Naive thymus-derived CD4-positive, alpha-beta T cell (primary cell): ENCODE results near the gene CDH16. TPM values are rescaled to one million over a fixed set of nuclear protein-coding genes. Genes with fewer than 3 reads are reported as not detected.

Experiments
- ATAC-seq: fragments of 150-1000 bp; cut with Tn5 transposase; 2 replicates; pipeline ENCODE4 v1.10.0; 2021; ENCODE audit warnings: mild to moderate bottlenecking, moderate library complexity
- CTCF ChIA-PET: fragments of 350-600 bp; sonication (Branson Sonifier 250); formaldehyde crosslinking; loops from one replicate; lab custom pipeline; 2021; ENCODE audit warnings: antibody characterized with exemption; lab: Charles Lee
- POLR2A ChIA-PET: fragments of 350-600 bp; sonication (Branson Sonifier 250); formaldehyde crosslinking; loops from one replicate; lab custom pipeline; 2021; ENCODE audit warnings: antibody characterized with exemption, inconsistent platforms; lab: Charles Lee
- DNase-seq, 9 donors: peaks; one replicate each; pipeline versions ENCODE4 v3.0.0 to v3.0.0-alpha.2; 2020 to 2022; ENCODE audit warnings: mixed read lengths in 1 of 9
- H3K27ac ChIP-seq: one replicate; pipeline ENCODE4 v1.7.0; 2013; ENCODE audit warnings: mild to moderate bottlenecking, low read depth, low read length, moderate library complexity
- H3K27me3 ChIP-seq, 2 donors: one replicate each; pipeline ENCODE4 v1.7.0; 2013; ENCODE audit warnings: low read length in 2 of 2, mild to moderate bottlenecking in 2 of 2, moderate library complexity in 2 of 2; ENCODE audit not compliant: control insufficient read depth in 2 of 2, insufficient read depth in 2 of 2
- H3K36me3 ChIP-seq, 3 experiments: 1 replicate in 2 of 3; 2 replicates in 1 of 3; pipeline ENCODE4 v1.7.0; 2013; ENCODE audit warnings: low read length in 3 of 3, mild to moderate bottlenecking in 3 of 3, moderate library complexity in 1 of 3; ENCODE audit not compliant: insufficient read depth in 3 of 3, control insufficient read depth in 2 of 3
- H3K4me1 ChIP-seq, 2 donors: one replicate each; pipeline ENCODE4 v1.7.0; 2013; ENCODE audit warnings: low read length in 2 of 2, mild to moderate bottlenecking in 2 of 2, moderate library complexity in 1 of 2; ENCODE audit not compliant: control insufficient read depth in 2 of 2, insufficient read depth in 2 of 2
- H3K4me3 ChIP-seq: 2 replicates; pipeline ENCODE4 v1.7.0; 2013; ENCODE audit warnings: mild to moderate bottlenecking, low read length
- H3K9me3 ChIP-seq, 3 experiments: 1 replicate in 2 of 3; 2 replicates in 1 of 3; pipeline ENCODE4 v1.7.0; 2013; ENCODE audit warnings: low read length in 3 of 3; ENCODE audit not compliant: control insufficient read depth in 2 of 3
- H3K27ac Mint-ChIP-seq, 9 donors: one replicate each; pipeline ENCODE4 v1.8.0; 2020 to 2022; ENCODE audit warnings: mixed read lengths in 9 of 9, mild to moderate bottlenecking in 8 of 9, moderate library complexity in 5 of 9, inconsistent platforms in 2 of 9
- H3K27me3 Mint-ChIP-seq, 5 donors: one replicate each; pipeline ENCODE4 v1.8.0; 2021 to 2022; ENCODE audit warnings: mixed read lengths in 5 of 5, mild to moderate bottlenecking in 1 of 5
- H3K36me3 Mint-ChIP-seq, 5 donors: one replicate each; pipeline ENCODE4 v1.8.0; 2020 to 2022; ENCODE audit warnings: mixed read lengths in 5 of 5, mild to moderate bottlenecking in 3 of 5, inconsistent platforms in 1 of 5
- H3K4me1 Mint-ChIP-seq, 7 donors: one replicate each; pipeline ENCODE4 v1.8.0; 2020 to 2022; ENCODE audit warnings: mixed read lengths in 7 of 7, mild to moderate bottlenecking in 3 of 7, inconsistent platforms in 1 of 7
- H3K4me3 Mint-ChIP-seq, 10 donors: one replicate each; pipeline ENCODE4 v1.8.0; 2020 to 2022; ENCODE audit warnings: mild to moderate bottlenecking in 10 of 10, mixed read lengths in 10 of 10, moderate library complexity in 6 of 10, inconsistent platforms in 2 of 10
- H3K9me3 Mint-ChIP-seq, 11 donors: one replicate each; pipeline ENCODE4 v1.8.0; 2020 to 2022; ENCODE audit warnings: mixed read lengths in 11 of 11, mild to moderate bottlenecking in 4 of 11, inconsistent platforms in 1 of 11, moderate library complexity in 1 of 11
- intact Hi-C, 2 donors: fragments of 100-400 bp; cut with micrococcal nuclease; formaldehyde crosslinking; loops; one replicate each; pipeline ENCODE4 v1.15.1; 2023
- polyA plus RNA-seq, 2 donors: library from polyadenylated mRNA; unstranded; fragments of 300-500 nt; fragmentation: Illumina TruSeq; gene quantifications; one replicate each; pipeline ENCODE4 v1.2.3, GENCODE V29; 2021
- total RNA-seq, 6 experiments: library from RNA in 5 of 6; stranded (reverse) in 5 of 6; gene quantifications; 1 replicate in 5 of 6; 2 replicates in 1 of 6; pipeline ENCODE4 v1.2.3 and lab custom pipeline; 2021 to 2026

Gene CDH16
- total and polyA plus RNA-seq, 7 experiments from 2014 or later: not detected

DNA sequence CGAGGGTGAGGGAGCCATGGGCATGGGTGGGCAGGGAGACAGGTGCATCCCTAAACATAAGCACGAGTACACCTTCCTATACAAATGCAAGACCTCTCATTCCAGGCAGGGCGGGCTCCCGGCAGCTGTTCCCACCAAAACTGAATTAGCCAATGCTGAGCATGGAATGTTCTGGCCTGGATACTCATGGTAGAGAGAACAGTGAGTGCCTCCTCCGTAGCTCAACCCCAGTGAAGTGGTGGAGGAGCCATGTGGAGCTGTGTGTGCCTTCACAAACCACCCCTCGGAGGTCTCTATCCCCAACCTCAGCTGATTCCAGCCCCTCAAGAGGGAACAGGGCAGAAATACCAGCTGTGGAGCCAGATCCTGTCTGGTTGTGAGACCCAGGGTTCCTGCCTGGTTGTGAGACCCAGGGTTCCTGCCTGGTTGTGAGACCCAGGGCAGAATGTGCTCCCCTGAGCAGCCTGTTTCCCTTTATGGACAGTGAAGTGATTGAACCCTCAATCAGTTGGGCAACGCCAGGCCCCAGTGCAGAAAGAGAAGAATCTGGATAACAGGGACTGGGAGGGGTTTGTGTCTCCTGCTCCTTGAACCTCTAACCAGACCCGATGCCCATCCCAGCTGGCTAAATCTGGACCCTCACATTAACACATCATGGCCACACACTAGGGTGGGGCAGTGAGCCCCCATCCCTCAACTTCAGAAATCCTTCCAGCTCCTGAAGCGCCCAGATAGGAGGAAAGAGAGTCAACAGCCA, 2.4 kb upstream of the CDH16 start:
- H3K4me3 Mint-ChIP-seq: no peak overlapping the region
- H3K27me3 ChIP-seq: peaks cover 0 to 13% of the 10 kb centered on the region in 2 donors
- intact Hi-C loops: no loop called here
- peaks cover 18 to 40% (median 24%) of the 10 kb centered on the region in 5 donors for H3K27me3 Mint-ChIP-seq
- peaks cover 0 to 1% (median 0%) of the 10 kb centered on the region in 11 donors for H3K9me3 Mint-ChIP-seq
- ChIA-PET POLR2A (no interaction called here), CTCF (interaction anchor here (0.7 kb wide), 1 partner anchor 47 kb away, joined by 3 read pairs; no protein-coding TSS in a partner anchor)
- H3K4me1 ChIP-seq: no peaks in the 10 kb centered on the region
- no peak overlapping the region for H3K27ac Mint-ChIP-seq
- H3K4me3 ChIP-seq: no peak overlapping the region
- peaks cover 0 to 6% (median 5%) of the 10 kb centered on the region in 7 donors for H3K4me1 Mint-ChIP-seq
- H3K36me3 Mint-ChIP-seq: no peaks in the 10 kb centered on the region
- no peaks in the 10 kb centered on the region for H3K36me3 ChIP-seq
- ATAC-seq (no peak), DNase-seq (no peak)
- H3K27ac ChIP-seq: no peak overlapping the region
- no peaks in the 10 kb centered on the region for H3K9me3 ChIP-seq

DNA sequence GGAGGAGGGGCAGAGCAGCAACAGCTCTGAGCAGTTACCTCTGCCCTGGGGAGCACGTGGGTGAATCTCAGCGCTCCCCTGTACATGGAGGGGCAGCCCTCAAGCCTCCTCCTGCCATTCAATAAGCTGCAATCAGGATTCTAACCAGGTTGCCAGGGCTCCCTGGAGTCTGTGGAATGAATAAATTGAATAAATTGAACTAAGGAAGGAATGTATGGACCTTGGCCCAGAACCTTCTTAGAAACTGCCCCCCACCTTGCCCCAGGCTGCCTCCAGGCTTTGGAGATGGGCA, 1.6 kb upstream of the CDH16 start:
- ATAC-seq (no peak), DNase-seq (no peak)
- CTCF ChIA-PET: no interaction called here
- no peaks in the 10 kb centered on the region for H3K9me3 ChIP-seq
- no peak overlapping the region for H3K27ac ChIP-seq
- no peak overlapping the region for H3K27ac Mint-ChIP-seq
- intact Hi-C loops: no loop called here
- peaks cover 12 to 32% (median 19%) of the 10 kb centered on the region in 5 donors for H3K27me3 Mint-ChIP-seq
- H3K9me3 Mint-ChIP-seq: peaks cover 0 to 1% (median 0%) of the 10 kb centered on the region in 11 donors
- POLR2A ChIA-PET: no interaction called here
- H3K4me3 ChIP-seq: no peak overlapping the region
- H3K4me1 Mint-ChIP-seq: peaks cover 0 to 5% (median 0%) of the 10 kb centered on the region in 7 donors
- H3K4me1 ChIP-seq: no peaks in the 10 kb centered on the region
- no peaks in the 10 kb centered on the region for H3K36me3 Mint-ChIP-seq
- peaks cover 0 to 6% of the 10 kb centered on the region in 2 donors for H3K27me3 ChIP-seq
- H3K4me3 Mint-ChIP-seq: no peak overlapping the region
- no peaks in the 10 kb centered on the region for H3K36me3 ChIP-seq

DNA sequence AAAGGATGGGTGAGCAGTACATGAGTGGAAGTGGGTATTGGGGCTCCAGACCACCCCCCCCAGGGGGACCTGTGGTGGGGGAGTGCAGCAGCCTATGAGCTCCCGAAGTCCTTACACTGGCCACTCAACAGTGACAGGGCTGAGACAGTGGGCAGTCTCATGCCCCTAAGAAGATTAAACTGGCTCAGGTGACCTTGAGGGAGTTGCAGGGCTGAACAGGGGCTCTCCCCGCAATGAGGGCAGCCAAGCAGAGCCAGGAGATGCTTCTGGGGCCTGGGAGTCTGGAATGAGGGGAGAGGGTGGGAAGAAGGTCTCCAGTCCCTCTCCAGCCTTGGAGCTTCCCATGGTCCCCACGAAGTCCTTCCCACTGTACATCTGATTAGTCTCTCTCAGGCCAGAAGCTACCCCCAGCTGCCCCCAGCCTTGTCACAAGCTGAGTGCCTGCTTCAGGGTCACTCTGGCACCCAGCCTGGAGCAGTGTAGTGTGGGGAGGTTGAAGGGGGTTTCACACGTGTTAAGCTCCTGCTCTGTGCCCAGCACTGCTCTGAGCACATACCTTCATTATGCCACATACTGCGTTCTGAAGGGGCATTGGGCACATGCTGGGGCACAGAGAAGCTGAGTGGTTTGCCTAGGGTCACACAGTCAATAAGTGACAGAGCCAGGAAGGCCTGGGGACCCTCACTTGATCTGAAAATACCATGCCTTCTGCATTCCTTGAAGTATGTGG, 1.0 kb upstream of the CDH16 start:
- intact Hi-C loops: no loop called here
- Mint-ChIP-seq H3K9me3 (peaks cover 0 to 1% (median 0%) of the 10 kb centered on the region in 11 donors), H3K4me1 (peaks cover 0 to 5% (median 0%) of the 10 kb centered on the region in 7 donors), H3K4me3 (no peak overlapping the region), H3K36me3 (no peaks in the 10 kb centered on the region), H3K27ac (no peak overlapping the region), H3K27me3 (peaks cover 12 to 30% (median 19%) of the 10 kb centered on the region in 5 donors)
- H3K4me1 ChIP-seq: no peaks in the 10 kb centered on the region
- H3K4me3 ChIP-seq: no peak overlapping the region
- peaks cover 0 to 6% of the 10 kb centered on the region in 2 donors for H3K27me3 ChIP-seq
- CTCF ChIA-PET: no interaction called here
- DNase-seq: no peak
- H3K36me3 ChIP-seq: no peaks in the 10 kb centered on the region
- no peak overlapping the region for H3K27ac ChIP-seq
- H3K9me3 ChIP-seq: no peaks in the 10 kb centered on the region
- POLR2A ChIA-PET: no interaction called here
- no peak for ATAC-seq

DNA sequence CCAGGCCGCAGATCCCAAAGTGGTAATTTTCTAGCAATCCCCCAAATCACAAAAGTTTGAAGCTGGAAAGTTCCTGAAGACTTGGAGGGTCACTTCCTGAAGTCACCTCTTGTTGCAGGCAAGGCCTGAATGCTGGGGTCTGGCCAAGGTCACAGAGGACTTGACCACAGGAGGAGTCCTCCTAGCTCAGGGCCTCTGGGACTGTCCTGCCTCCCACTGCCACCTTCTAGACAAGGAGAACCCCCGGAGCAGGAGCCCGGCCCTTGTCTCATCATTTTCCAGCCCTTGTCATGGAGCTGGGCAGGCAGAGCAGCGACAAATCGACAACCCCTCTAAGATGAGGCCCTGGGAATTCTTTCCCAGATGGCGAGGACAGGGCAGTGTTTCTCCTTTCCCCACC, 330 bp downstream of the CDH16 start:
- CTCF ChIA-PET: interaction anchor here (1.1 kb wide), 1 partner anchor 23 kb away, joined by 4 read pairs; no protein-coding TSS in a partner anchor
- no peaks in the 10 kb centered on the region for H3K36me3 Mint-ChIP-seq

DNA sequence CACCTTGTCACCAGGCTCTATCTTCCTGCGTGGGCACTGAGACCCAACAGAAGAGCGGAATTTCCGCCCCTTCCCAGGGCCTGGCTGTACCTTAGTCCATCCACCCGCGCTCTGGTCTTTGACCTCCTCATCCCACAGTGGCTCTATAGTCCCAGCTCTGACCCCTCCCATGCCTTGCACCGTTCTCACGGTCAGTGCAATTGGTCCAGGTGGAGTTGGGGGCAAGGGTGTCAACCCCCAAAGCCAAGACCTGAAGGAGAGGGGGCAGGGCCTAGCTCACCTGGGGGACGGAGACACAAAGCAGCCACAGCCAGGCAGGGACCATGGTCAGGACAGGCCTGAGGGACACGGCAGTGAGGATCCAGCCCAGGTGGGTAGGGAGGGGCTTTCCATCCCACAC, 944 bp downstream of the CDH16 start:
- no peak for ATAC-seq
- CTCF ChIA-PET: interaction anchor here (1.1 kb wide), 1 partner anchor 22 kb away, joined by 4 read pairs; no protein-coding TSS in a partner anchor
- no peak for DNase-seq
- Mint-ChIP-seq H3K27me3 (peaks cover 0 to 13% (median 9%) of the 10 kb centered on the region in 5 donors), H3K4me3 (no peak overlapping the region), H3K27ac (no peak overlapping the region), H3K4me1 (no peaks in the 10 kb centered on the region), H3K9me3 (peaks cover 0 to 1% (median 0%) of the 10 kb centered on the region in 11 donors), H3K36me3 (no peaks in the 10 kb centered on the region)
- intact Hi-C loops: no loop called here
- Histone ChIP-seq H3K4me3 (no peak overlapping the region), H3K9me3 (no peaks in the 10 kb centered on the region), H3K36me3 (no peaks in the 10 kb centered on the region), H3K27ac (no peak overlapping the region), H3K27me3 (no peaks in the 10 kb centered on the region), H3K4me1 (no peaks in the 10 kb centered on the region)
- POLR2A ChIA-PET: no interaction called here

More for the DNA sequence above, 330 bp downstream of the CDH16 start:
- peaks cover 0 to 1% (median 0%) of the 10 kb centered on the region in 11 donors for H3K9me3 Mint-ChIP-seq
- Histone ChIP-seq H3K27ac (no peak overlapping the region), H3K4me1 (no peaks in the 10 kb centered on the region), H3K27me3 (no peaks in the 10 kb centered on the region), H3K9me3 (no peaks in the 10 kb centered on the region), H3K36me3 (no peaks in the 10 kb centered on the region), H3K4me3 (no peak overlapping the region)
- POLR2A ChIA-PET: interaction anchor here (0.6 kb wide), 1 partner anchor 404 kb away, joined by 3 read pairs; no protein-coding TSS in a partner anchor
- no peaks in the 10 kb centered on the region for H3K4me1 Mint-ChIP-seq
- peaks cover 4 to 18% (median 12%) of the 10 kb centered on the region in 5 donors for H3K27me3 Mint-ChIP-seq
- DNase-seq (no peak), ATAC-seq (no peak)
- intact Hi-C loops: no loop called here
- H3K27ac Mint-ChIP-seq: no peak overlapping the region
- H3K4me3 Mint-ChIP-seq: no peak overlapping the region

DNA sequence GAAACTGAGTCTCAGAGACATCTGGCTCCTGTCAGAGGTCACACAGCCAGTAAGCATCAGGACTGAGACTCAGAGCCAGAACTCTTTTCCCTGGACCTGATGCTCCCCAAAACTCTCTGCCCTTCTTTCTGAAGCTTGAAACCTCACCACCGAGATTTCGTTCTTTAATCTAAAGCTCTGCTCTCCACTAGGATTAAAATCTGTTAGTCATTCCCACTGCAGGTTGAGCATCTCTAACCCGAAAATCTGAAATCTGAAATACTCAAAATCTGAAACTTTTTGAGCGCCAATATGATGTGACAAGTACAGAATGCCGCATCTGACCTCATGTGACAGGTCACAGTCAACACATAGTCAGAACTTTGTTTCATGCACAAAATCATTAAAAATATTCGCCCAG, 2.2 kb downstream of the CDH16 start:
- ATAC-seq (no peak), DNase-seq (no peak)
- Histone ChIP-seq H3K27me3 (no peaks in the 10 kb centered on the region), H3K4me3 (no peak overlapping the region), H3K27ac (no peak overlapping the region), H3K9me3 (no peaks in the 10 kb centered on the region), H3K36me3 (no peaks in the 10 kb centered on the region), H3K4me1 (no peaks in the 10 kb centered on the region)
- Mint-ChIP-seq H3K36me3 (no peaks in the 10 kb centered on the region), H3K27ac (no peak overlapping the region), H3K4me1 (no peaks in the 10 kb centered on the region), H3K27me3 (peaks cover 0 to 13% (median 8%) of the 10 kb centered on the region in 5 donors), H3K9me3 (peaks cover 0 to 1% (median 0%) of the 10 kb centered on the region in 11 donors), H3K4me3 (no peak overlapping the region)
- ChIA-PET CTCF (no interaction called here), POLR2A (no interaction called here)
- intact Hi-C loops: no loop called here
